Measurements from ENCODE around the gene DNAH8.

DNA sequence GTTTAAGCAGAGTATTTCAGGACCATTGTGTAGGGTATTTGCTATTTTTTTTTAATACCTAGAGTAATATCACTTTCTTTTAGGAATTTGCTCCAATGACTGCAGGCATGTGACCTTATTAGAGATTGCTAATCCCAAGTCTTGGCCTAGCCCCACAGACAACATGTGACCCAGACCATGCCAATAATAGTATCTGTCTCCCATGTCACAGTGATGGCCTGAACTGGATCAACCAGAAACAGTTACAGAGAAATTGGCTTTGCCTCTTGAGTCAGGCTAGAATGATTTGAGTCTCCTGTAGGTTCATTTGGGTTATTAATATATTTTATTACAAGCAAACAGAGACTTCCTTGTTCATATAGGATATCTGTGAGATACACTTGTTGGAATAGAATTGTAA, 116.8 kb downstream of the DNAH8 start:
- no peak for TF ChIP-seq CTCF (IDR thresholded peaks at IDR 0.05)
- TF ChIP-seq SIN3A (IDR thresholded peaks at IDR 0.05; ENCODE audit: borderline replicate concordance, insufficient read depth, low read depth, low read length), result no peak
- no peak for TF ChIP-seq POLR2AphosphoS5 (IDR thresholded peaks at IDR 0.05; ENCODE audit: low read depth, low read length)
- TF ChIP-seq REST (IDR thresholded peaks at IDR 0.05; ENCODE audit: insufficient read depth in 1 of 2, low read depth in 2 of 2, low read length in 1 of 2), result no peak
- TF ChIP-seq TCF7L2 (IDR thresholded peaks at IDR 0.05; ENCODE audit: low read depth, low read length), result no peak

Data from Panc1 (cell line).